Measurements from ENCODE around the gene LTBR.

Gene LTBR

GRCh38 chr12:6367969-6368892 is 15.7 kb upstream of the LTBR start:
- DNase-seq (ENCODE audit: low read depth in 3 of 3) = no peak

- DNase-seq (ENCODE audit: low read depth in 3 of 3) = no peak
Observed at GRCh38 chr12:6368906-6369525, 14.9 kb upstream of the LTBR start.

GRCh38 chr12:6369916-6370575 is 13.9 kb upstream of the LTBR start:
- DNase-seq (ENCODE audit: low read depth in 3 of 3) = no peak

- DNase-seq (ENCODE audit: low read depth in 3 of 3) = no peak
Observed at GRCh38 chr12:6370576-6370935, 13.4 kb upstream of the LTBR start.

- no peak for DNase-seq (ENCODE audit: low read depth in 3 of 3)
Observed at GRCh38 chr12:6370994-6371754, 12.8 kb upstream of the LTBR start.

GRCh38 chr12:6372403-6373003 is 11.5 kb upstream of the LTBR start:
- no peak for DNase-seq (ENCODE audit: low read depth in 3 of 3)

- no peak for DNase-seq (ENCODE audit: low read depth in 3 of 3)
Observed at GRCh38 chr12:6373022-6373787, 10.8 kb upstream of the LTBR start.

GRCh38 chr12:6374028-6374785 is 9.8 kb upstream of the LTBR start:
- DNase-seq (ENCODE audit: low read depth in 3 of 3) = no peak

GRCh38 chr12:6374786-6375160 is 9.2 kb upstream of the LTBR start:
- no peak for DNase-seq (ENCODE audit: low read depth in 3 of 3)

- no peak for DNase-seq (ENCODE audit: low read depth in 3 of 3)
Observed at GRCh38 chr12:6375269-6376078, 8.5 kb upstream of the LTBR start, which contains the start of gene SCNN1A. Gene SCNN1A, minus strand, starts transcription at chr12:6375563. Its CDS starts 780 bp downstream, at chr12:6374783.

GRCh38 chr12:6376079-6376869 is 7.7 kb upstream of the LTBR start:
- DNase-seq (ENCODE audit: low read depth in 3 of 3) = no peak

GRCh38 chr12:6376870-6377666 is 6.9 kb upstream of the LTBR start:
- DNase-seq (ENCODE audit: low read depth in 3 of 3) = no peak

GRCh38 chr12:6377667-6377994 is 6.3 kb upstream of the LTBR start:
- no peak for DNase-seq (ENCODE audit: low read depth in 3 of 3)

GRCh38 chr12:6378709-6379472 is 5.1 kb upstream of the LTBR start:
- no peak for DNase-seq (ENCODE audit: low read depth in 3 of 3)

GRCh38 chr12:6380141-6381121 is 3.5 kb upstream of the LTBR start:
- no peak for DNase-seq (ENCODE audit: low read depth in 3 of 3)

- DNase-seq (ENCODE audit: low read depth in 3 of 3) = no peak
Observed at GRCh38 chr12:6382371-6382770, 1.6 kb upstream of the LTBR start.

All from stimulated activated CD4-positive, alpha-beta T cell treated with anti-CD3 and anti-CD28 coated beads, TNF-alpha, amount 100 ng/mL, for 4 hours (primary cell).